Cerebellar nuclear complex (tissue), 1 donor: Measurements from ENCODE around the gene MYF6.
"Not testable (repeated sequence)": the region's sequence is repeated elsewhere in the genome, so short reads cannot be mapped to it uniquely, and the experiment has no call there.

Source experiments
- DNase-seq, 2 experiments: peaks; one replicate each; lab custom pipeline; 2025; lab: John Stamatoyannopoulos, UW

Gene MYF6

DNA sequence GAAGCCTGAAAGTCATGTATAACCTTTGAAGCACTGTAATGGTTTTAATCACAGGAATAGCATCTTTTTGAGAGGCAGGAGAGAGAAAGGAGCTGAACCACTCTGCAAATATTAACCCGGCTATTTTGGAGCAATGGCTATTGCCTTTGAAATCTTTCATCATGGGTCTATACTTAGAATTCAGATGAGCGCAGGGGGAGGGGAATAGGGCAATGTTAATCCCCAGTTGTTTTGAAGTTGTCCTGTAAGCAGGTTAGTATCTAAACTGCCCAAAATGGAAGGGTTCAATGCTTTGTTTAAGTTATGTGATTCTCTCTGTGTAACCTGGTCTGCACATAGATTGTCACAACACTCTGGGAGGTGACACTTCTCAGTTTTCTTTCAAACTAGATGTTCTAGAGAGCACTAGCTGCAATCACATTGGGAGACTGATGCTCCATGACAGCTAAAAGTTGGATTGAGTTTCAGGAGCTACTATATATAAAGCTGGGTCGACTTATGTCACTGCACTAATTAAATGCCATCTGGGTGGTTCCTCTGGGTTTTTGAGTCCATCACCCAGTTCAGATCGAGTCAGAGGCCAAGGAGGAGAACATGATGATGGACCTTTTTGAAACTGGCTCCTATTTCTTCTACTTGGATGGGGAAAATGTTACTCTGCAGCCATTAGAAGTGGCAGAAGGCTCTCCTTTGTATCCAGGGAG lies at the start of gene MYF6:
Gene MYF6 (plus strand): TSS at position 509 of the 704 bp plus-strand sequence. CDS start 86 bp downstream, at position 595.
- DNase-seq = no peak

DNA sequence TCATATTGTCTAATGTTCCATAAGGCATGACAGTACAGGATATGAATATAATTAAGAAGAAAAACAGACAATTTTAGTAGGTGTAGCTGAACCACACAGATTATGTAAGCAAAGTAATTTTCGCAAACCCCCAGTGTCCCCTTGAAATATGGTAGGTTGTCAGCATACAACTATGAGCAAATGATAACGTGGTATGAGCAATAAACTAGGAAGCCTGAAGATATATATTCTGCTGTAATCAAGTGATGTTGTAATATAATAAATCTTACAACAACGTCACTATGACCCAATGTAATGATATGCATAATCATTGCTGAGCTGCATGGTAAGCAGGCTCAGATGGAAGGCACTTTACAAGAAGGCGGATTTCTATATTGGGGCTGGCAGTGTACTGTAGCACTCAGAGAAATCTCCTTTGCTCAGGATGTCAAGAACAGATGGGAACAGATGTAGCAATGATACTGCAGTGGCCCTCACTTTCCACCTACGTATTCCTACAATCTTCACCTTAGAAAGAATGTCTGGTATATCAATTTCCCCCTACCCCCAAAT lies 47.8 kb upstream of the MYF6 start:
- DNase-seq = no peak

DNA sequence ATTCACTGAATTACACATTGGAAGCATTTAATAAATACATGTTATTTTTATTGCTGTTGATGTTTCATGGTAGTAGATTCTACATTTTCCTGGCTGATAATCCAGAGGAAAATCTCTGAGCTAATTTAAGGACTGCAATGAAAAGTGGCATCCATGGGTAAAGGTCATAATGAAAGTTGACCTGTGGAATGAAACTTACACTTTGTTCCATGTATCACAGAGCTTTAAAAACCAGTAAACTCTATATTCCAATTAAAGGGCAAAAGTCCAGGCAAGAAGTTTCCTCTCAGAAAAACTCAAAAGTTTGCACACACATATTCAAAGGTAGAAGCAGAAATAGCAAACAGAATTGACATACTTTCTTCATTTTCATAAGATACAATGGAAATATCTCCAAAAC lies 44.8 kb upstream of the MYF6 start:
- no peak for DNase-seq

DNA sequence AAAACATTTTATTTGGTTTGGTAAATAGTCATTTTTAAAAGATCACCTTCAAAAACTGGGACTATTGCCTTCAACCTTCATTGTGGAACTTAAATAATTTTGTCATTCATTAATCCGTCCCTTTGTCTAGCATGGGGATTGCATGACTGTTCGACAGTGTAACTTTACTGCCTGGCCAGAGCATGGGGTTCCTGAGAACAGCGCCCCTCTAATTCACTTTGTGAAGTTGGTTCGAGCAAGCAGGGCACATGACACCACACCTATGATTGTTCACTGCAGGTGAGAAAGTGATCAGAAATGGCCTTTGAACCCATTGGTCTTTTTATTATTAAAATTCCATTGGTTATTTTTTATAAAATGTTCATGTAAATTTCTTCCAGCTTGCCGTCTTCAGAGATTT lies 37.2 kb upstream of the MYF6 start:
- DNase-seq = no peak

DNA sequence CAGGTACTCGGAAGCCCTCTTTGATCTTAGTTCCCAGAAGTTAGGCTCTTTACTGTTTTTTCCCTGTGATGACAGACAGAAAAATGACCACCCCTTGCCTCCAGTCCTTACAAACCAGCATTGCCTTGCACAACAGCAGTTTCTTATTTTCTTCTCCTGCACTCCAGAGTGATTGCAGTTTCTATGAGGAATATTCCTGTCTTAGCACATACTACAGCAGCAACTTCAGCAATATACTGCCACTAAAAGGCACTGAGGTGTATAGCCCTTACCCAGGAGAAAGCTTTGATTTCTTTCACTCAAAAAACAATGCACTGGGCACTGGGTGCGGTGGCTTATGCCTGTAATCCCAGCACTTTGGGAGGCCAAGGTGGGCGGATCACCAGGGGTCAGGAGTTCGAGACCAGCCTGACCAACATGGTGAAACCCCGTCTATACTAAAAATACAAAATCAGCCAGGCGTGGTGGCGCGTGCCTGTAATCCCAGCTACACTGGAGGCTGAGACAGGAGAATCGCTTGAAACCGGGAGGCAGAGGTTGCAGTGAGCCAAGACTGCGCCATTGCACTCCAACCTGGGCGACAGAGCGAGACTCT lies 31.3 kb upstream of the MYF6 start:
- not testable (repeated sequence) for DNase-seq

DNA sequence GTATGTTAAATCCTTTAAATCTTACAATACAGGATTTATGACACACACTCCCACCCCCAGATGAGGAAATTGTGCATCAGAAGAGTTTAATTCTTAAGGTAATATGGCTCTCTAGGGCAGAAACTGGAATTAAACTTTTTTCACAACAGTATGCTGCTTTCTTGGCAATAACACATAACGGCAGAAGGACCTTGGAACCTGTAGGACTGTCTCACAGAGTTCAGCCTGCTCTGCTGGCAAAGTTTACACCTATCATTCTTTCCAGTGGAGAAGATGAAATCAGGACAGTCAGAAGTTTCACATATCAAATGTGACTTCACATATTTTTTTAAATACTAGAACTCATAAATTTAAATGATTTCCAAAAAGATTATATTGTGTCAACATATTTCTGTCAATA lies 30.6 kb upstream of the MYF6 start:
- no peak for DNase-seq

DNA sequence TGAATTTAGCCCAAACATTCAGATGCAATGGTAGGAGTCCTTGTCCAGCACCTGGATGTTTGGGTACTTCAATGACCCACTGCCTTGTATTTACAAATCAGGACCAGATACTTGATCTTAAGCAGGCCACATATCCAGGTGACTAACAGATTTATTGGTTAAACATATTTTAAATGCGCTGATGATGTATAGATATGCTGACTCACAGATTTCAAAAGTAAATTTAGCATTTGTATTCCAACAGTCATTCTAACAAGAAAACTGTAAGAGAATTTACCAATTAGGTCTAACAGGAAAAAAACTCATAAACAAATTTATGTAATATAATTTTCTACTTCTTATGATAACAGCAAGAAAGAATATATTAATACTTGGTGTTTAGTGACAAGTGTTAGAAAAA lies 29.4 kb upstream of the MYF6 start:
- no peak for DNase-seq

DNA sequence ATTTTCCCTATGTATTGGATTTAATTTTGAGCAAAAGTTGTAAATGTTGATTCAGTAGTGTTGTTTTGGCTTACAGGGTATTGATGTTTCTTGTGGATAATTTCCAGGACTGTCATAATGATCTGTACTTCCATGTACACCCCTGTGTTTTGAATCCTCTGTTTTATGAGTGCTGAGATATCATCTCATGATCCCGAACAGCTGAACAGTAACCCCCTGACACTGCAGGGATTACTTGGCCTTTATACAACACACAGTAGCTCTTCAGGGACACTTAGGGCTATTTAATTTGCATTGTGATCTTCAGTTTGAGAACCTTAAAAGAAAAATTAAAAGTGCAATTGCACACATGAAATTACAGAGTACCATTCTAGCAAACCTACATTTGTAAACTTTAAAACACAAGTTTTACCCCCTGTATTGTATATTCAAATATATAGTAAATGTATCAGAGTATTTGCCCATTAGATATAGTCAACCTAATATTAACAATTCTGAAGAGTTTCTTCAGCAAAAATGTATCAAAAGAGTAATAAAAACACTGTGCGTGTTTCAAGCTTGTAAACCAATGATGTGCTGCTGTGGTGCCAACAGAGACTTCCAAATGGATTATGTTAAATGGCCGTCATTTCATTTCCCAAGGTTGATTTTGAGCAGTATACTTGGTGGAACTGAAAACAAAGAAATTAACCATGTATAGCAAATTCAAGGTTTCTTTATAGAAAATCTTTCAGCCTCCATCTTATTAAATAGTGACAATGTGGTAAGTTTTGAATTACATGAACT lies 27.9 kb upstream of the MYF6 start:
- no peak for DNase-seq

DNA sequence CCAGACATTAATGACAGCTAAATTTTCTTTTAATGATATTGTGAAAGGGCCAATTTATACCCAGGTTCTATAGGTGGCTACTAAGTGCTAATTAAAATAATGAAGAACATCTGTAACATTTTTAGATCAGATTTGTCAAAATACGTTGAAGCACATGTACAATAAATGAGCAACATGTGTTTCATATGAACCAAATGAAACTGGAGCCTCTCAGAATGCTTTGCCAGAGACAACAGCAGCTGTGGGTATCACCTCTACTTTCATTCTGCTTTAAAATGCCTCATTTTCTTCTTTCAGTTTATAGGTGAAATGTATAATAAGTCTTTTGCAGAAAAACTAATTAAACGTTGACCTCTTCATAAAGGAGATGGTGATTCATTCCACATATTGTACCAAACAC lies 26.1 kb upstream of the MYF6 start:
- no peak for DNase-seq

DNA sequence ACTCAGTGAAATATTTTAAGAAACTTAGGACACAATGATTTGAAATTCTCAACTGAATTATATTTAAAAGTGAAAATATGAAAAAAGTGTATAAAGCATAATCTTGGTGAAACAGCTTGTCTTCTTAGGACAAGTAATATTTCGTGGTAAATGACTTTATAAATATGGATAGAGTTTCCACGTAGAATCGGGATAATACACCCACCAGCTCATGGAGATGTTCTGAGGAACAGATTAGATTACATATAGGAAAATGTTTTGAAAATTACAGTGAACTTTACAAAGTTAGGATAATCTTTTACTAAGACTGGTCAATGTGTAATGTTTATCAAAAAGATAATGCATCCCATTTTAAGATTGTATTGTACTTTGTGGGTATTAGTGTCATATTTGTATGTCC lies 25.6 kb upstream of the MYF6 start:
- DNase-seq = no peak

DNA sequence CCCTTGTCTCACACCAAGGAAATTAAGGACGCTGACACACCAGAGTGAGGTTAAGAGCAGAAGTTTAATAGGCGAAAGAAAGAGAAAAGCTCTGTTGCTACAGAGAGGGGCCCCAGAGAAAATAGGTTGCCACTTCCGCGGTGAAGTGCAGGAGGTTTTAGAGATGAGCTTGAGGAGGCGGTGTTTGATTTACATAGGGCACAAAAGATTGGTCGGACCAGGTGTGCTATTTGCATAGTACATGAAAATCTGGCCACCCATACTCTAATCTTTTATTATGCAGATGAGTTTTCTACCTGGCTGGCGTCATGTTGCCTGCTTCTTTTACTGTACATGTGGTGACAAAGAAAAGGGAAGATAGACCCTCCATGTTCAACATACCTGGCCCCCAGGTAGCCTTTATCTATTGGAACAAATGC lies 23.3 kb upstream of the MYF6 start:
- DNase-seq = no peak

DNA sequence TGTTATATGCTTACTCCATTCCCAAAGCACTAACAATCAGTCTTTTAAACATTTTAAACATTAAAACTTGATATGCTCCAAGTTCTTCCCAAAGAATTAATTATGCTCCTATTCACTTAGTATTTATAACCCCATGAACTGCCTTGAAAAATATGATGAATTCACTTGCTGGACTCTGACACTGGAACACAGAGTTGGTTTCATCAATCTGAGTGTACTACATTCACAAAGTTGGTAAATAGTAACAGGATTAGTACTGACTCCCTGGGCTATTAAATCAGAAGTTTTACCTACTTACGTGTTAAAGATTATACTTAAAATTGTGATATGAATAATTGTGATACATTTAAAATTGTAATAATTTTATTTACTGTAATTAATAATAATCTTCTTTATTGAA lies 17.3 kb upstream of the MYF6 start:
- no peak for DNase-seq

DNA sequence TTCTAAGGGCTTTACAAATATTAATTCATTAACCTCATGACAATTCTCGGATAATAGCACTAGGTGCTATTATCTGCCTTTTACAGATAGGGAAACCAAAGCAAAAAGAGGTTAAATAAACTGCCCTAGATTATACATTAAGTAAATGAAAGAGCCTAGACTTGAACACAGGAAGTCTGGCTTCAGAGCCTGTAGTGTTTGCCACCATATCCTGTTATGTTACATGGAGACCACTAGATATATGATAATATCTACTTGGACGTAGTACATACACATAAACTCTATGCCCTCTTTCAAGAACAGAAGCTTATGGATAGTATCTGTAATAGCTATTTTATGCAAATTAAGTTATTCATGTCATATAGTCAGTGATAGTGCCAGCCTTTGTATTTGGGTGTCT lies 16.9 kb upstream of the MYF6 start:
- DNase-seq = no peak

DNA sequence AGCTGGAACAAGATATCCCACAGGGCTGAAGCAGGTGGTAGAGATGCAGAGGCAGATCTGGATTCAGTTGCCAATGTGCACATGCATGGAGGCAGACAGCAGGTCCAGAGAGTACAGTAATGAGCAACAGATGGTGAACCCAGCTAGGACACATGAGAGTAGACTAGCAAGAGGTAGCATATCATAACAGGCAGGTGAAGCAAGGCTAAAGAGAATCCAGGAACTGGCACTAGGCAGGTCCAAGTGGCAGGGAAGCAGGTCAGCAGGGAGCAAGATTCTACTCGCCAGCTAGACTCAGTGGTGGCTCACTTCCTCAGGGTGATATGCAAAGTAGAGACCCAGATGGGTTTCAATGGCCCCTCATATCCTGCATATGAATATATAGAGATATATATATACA lies 15.3 kb upstream of the MYF6 start:
- DNase-seq = peak; percentile 71 to 96

DNA sequence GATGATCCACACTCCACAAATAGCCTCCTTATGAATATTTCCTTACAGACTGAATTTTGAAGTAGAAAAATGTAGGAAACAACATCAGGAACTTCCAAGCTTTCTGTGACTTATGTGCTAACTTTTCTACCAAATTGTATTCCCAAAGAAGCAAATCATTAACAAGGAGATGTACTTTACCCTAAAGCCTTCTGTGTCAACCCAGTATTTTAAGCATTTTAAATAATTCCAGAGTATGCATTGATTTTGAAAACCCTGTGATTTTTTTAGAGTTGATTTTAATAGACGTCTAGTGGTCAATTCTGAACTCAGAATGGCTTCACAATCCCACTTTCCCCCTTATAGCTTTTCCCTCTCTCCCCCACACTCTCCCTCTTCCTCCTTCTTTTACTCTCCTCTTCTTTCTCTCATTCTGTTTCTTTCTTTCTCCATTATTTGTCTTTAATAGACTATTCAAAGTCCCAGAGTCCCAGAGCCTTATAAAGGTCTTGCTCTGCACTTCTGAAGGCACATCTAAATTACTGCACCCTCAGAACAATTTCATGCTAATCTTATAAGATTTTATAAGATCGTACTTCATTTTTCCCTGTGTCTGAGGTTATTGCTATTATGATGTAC lies 10.1 kb upstream of the MYF6 start:
- no peak for DNase-seq

DNA sequence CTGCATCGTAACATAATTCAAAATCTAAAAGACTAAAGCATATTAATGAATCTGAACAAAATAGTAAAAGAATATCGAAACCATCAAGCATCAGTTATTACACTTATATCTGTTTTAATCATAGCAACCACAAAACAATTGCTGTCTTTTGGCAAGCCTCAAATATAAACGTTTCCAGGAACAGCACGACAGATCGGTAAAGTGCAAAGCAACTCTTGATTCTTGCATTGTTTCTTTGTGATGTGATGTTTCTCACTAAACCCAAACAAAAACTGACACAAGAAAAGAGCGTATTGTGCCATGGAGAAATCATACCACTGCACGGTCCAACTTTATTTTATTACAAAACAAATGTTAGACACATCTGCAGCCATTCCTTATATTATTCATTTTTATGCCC lies 9.2 kb upstream of the MYF6 start:
- no peak for DNase-seq

DNA sequence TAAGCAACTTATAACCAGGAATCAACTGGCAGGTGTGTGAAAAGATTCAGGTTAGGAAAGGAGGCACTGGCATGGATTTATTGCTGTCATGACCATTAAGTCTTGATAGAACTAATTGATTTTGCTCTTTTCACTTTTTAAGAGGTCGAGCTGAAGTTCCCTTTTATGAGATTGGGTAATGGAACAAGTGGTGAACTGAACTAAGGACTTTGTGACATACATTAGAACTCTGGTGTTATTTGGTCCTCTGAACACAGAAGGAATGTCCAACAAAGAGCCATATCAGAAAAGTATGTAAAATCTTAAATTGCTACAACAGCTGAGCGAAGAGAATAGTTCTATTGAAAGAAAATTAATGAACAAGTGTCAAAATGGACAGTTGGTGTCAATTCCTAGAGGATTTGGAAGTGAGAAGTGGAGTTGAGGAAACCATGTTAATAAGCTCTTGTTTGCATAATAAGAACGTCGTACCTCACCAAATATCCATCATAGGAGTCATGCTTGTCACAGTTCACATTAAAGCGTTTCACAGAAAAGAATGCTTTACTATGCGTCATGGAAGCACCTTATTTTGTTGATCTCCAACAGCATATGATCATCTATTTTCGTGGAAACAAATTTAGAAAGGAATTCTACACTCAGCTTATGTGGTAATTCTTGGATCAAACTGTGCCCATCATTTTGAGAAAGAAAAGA lies 8.4 kb upstream of the MYF6 start:
- DNase-seq = no peak

DNA sequence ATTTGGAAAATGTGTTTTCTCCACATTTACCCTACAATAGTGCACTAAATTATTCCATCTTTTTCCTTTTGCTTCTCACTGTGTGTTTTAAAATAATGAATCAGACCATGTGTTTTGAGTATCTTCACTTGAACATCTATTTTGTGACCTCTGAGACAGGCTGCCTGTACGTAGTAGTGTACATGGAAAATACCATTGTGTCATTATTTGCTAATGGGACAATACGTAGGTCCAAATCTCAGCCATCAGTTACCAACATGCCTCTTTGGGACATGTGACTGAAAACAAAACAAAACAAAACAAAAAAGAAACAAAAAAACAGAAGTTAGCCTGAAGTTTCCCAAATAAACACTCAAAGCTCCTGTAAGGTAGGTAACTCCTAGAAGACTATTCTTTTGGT lies 7.1 kb upstream of the MYF6 start:
- DNase-seq = no peak

DNA sequence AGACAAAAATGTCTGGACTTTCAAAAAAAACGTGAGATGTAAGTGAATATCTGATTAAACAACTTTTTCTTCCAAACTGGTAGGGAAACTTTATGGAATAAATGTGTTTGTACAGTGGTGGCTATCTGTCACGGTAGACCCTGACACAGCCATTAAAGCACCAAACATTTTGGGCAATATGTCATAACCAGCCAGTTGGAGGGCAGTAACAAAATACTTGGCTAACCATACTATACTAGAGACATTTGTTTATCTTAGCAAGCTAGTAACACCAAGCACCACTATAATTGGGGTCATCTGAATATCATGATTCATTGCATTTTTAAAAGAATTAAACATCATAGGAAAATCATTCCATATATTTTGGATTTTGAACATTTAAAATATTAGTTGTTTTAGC lies 6.0 kb upstream of the MYF6 start:
- DNase-seq = no peak

DNA sequence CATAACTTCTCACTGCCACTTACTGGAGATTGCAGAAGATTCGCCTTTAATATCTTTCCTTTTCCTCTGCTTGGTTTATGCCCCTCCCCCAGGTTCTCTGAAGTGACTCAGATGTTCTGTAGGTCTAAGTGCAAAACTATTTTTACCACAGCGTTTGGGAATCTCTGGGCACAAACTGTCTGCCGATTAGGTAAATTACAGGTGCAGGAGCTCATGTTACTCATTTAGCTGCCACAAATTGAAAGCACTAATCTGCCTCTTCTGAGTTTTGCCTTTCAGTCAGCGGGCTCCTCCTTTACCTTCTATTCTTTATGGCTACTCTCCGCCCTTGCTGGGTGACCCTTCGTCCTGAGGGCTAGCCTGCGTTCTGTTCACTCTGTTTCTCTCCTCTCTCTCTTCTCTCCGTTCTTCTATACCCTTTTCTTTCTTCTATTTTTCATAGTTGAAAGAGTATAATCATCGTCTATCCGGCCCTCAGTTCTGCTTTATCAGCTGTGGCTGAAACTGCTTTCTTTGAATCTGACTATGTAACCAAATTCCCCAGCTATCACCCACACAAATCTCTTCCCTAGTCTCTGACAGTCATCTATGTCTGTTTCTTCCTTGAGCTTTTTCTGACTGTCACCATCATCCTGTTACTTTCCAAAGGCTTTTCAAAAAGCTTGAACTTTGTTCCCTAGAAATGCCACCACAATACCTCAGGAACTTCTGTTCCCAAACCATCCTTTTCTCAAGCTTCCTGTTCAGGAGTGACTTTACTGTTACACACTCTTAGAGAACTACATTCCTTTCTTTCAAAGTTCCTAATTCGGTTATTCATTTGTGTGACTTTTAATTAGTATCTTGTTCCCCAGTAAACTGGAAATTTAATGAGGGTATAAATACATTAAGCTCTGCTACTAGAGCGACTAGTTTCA lies 4.3 kb upstream of the MYF6 start:
- no peak for DNase-seq

DNA sequence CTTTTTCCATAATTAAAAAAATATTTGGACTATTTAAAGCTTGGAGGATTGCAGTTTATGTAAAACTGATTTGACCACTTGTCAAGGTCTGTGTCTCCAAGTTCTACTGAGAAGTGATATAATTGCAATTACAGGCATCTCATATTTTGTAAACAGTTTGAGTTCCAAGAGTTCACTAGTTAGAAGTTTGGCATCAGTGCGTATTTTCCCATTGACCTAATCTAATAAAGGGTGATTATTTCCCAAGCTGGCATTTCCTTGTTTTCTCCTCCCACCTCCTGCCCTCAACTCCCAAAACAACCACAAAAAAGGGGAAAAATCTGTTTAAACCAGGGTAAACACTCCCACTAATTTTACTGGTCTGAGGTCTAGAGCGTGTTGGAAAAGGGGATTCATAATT lies 3.0 kb upstream of the MYF6 start:
- DNase-seq = no peak
